CD4-positive, alpha-beta T cell treated with Interferon alpha-2 for 1 hour (primary cell): ENCODE measurements around the gene TBX15.

Experiments used
- DNase-seq, 2 donors: peaks; one replicate each; pipeline ENCODE4 v3.0.0-alpha.2; 2020 to 2022

Gene TBX15

DNA sequence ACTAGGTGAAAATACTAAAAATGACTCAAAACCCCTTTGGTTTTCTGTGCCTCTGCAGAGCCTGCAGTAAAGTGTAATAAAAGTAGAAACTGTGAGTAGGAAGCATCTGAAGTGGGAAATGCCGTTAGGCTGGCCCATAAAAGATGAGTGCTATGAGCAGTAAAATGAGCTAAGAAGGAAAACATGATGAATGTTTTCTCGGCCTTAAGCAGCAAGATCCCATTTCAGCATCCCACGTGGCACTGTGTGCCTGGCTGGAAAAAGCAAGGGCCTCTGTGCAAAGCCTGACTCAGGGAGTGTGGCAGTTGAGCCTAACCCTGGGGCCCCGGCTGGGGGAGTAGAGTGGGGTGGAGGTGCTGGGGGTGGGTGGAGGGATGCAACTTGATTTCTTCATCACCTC, 109.5 kb downstream of the TBX15 start:
- DNase-seq = no peak

DNA sequence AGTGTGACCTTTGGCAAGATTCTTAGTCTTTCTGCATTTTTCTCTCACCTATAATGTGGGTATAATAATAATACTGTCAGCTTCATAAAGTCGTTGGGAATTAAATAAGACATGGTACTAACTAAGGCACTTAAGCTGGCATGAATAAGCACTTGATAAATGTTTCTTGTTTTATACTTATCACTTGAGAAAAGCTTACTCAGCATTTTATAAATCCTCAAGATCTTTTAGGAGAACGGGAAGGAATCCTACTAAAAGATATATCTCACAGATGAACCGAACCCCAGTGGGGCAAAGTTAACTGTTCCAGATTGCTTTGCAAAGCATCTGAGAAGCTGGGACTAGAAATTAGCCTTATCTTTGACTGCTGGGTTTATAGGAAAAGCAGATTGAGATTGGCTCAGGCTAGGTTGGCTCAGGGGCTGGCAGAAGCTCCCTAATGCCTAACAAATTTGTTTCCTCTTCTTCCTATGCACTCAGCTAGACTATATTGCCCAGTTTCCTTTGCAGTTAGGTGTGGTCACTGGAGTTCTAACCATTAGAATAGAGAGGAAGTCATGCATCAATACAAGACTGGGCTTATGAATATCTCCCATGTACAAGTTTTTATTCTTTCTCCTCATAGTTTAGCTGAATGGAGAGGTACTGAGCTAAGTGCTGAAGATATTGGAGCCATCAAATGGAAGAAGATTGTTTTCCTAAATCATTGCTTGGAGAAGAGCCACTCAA, 110.3 kb downstream of the TBX15 start:
- DNase-seq = no peak

- no peak for DNase-seq
Observed at GRCh38 chr1:118871582-118872171, 116.5 kb downstream of the TBX15 start.

DNA sequence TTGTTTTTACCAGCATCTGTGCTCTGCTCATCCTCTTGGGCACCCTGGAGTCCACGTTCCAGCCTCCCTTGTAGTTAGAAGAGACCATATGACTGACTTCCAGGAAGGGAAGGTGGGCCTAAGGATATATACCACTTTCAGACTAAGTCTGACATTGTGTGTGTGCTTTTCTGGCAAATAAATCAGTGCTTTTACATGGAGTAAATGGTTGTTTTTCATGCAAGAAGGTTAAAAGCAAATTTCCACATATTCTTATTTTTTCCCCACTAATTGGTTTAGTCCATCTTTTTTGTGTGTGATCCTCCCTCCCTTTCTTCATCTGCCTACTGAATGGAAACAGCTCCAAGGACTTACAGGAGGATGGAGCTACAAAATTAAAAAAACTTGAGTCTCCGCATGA, 119.8 kb downstream of the TBX15 start:
- DNase-seq = no peak

DNA sequence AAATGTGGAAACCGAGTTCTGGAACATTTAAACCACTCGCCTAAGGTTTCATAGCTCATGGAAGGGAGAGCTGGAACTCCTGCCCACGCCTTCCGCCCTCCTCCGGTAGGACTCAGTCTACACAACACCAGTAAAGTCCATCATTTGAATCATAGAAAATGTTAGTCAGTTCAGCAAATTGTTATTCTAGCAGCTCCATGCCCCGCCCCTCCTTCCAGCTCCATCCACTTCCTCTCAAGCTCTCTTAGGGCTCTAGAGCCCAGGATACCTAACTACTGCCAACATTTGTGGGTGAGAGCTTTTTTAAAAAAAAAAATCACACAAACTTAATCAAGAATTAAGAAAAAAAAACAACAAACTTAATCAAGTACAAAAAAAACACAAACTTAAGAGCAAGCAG, 121.8 kb downstream of the TBX15 start:
- DNase-seq = no peak

DNA sequence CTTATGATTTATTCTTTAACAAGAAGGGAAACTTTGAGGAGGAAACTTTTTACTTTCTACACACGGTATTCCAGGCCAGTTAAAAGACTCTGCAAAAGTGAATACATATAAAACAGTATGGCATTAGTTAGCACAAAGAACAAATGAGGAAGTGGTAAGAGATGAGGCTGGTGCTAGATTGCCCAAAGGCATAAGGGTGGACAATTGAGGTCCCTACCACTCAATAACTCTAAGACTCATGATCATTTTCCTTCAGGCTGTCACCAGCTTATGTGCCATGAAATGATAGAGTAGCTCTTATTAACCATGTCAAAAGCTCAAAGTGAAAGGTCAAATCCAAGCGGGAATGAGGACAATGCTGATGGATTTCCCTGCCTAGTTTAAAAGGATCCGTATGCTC, 124.5 kb downstream of the TBX15 start:
- no peak for DNase-seq

- no peak for DNase-seq
Observed at GRCh38 chr1:118862755-118863154, 125.4 kb downstream of the TBX15 start.

- no peak for DNase-seq
Observed at GRCh38 chr1:118861216-118861615, 126.9 kb downstream of the TBX15 start.

DNA sequence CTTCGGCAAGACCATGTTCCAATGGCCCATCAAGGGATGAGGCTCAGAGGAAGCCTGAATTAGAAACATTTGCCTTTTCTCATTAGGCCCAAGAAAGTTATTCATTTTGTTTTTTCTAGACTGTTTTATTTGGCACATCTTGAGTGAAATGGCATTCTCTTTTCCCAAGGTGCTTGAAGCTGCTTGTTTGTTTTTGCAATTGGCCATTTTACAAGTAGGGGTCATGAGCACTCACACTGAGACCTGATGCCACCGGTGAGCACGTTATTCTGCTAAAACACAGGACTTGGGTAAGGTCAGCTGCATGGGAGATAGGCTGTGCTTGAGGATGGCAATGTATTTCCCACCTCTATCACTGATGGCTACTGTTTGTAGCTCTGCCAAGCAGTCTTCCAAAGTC, 128.1 kb downstream of the TBX15 start:
- no peak for DNase-seq

DNA sequence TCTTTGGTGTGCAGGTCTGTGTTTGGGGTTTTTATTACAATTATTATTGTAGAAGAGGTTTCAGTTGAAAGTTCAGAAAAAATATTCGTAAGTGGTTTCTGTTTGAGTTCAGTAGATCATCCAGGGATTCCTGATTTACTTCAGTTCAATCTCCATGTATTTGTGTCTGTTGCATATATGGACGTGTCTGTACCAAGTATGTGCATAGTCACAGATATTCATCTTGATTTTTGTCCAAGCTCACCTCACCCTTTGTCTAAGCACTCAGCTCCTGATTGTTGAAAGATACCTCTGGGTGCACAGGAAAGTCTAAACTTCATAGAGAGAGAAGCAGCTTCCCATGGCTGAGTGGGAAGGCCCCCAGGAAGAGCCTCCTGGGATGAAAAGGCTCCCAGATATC, 141.7 kb downstream of the TBX15 start:
- DNase-seq = no peak

DNA sequence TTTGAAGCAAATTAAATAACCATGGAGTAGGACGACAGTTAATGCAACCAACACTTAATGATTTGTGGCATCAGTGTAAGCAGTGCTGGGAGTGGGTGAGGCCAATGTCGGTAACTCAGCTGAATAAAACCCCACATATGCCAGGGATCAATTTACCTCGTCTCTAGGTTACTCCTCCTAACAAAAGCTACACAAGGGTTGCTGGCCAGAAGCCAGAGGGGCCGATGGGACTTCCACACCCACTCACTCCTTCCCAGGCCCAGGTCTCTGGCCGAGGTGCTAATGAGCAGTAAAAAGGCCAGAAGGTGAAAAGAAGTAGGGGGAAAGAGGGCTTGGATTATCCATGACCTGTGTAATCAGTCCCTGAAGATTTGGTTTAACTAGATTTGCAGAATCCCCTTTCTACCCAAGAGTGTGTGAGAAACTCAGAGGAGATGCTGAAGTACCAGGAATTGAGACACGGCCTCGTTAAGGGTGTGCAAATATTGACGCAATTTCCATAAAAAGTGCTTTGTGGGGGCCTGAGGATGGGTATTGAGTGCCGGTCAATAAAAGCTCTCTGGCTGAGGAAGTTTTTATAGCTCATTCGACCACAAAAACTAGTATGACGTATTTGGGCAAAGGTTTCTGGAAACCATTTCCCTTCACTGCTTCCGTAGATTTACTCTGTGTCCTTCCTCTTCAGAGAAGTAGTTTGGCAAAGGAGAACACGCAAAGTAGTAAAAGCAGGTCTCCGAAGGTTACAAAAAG, 145.5 kb downstream of the TBX15 start:
- no peak for DNase-seq

- DNase-seq = no peak
Observed at GRCh38 chr1:118841521-118841920, 146.6 kb downstream of the TBX15 start.
